K562 (cell line): Measurements from ENCODE around the gene NTN3. TPM values are rescaled to one million over a fixed set of nuclear protein-coding genes. Genes with fewer than 3 reads are reported as not detected.

Experiments
- ATAC-seq: fragments of 200-7000 bp; cut with Tn5 transposase; 3 replicates; pipeline ENCODE4 v1.9.1; 2020; ENCODE audit warnings: moderate library complexity
- BruUV-seq: library from RNA; stranded (reverse); fragments of 400-500 nt; replicated peaks from 2 replicates; lab custom pipeline; 2021; lab: Mats Ljungman, UMichigan
- CTCF ChIA-PET: fragments of 300-600 bp; formaldehyde crosslinking; extraction: SDS; loops from one replicate; lab custom pipeline; 2021; ENCODE audit warnings: low intra/inter-chr PET ratio; lab: Yijun Ruan, JAX
- POLR2A ChIA-PET: fragments of 300-600, 350-650 bp; sonication (Branson Sonifier 250); formaldehyde crosslinking; extraction: SDS; loops from one replicate; lab custom pipeline; 2021; ENCODE audit warnings: antibody characterized with exemption, inconsistent platforms; lab: Yijun Ruan, JAX
- DNase-seq, 4 experiments: peaks; one replicate each; pipeline versions ENCODE4 v3.0.0 to v3.0.0-alpha.2; 2011 to 2018; ENCODE audit warnings: low spot score in 3 of 4, mixed read lengths in 3 of 4; ENCODE audit errors: extremely low read depth in 1 of 4
- FAIRE-seq: peaks from 2 replicates; lab custom pipeline; 2011; peaks lifted over from hg19 to GRCh38; lab: Jason Lieb, UNC
- H2AFZ ChIP-seq: 2 replicates; pipeline ENCODE4 v1.6.0; 2011; ENCODE audit warnings: low read depth, low read length, control low read depth, inconsistent platforms
- H3K27ac ChIP-seq: fragments of 200-600 bp; 3 replicates; pipeline ENCODE4 v1.8.0; 2011; ENCODE audit warnings: low read depth, mild to moderate bottlenecking, control low read depth, inconsistent platforms, low read length, moderate library complexity, mixed read lengths; ENCODE audit errors: extremely low read depth
- H3K27me3 ChIP-seq, 2 experiments: fragments of 300-600 bp in 1 of 2; 2 replicates in 1 of 2; 3 replicates in 1 of 2; pipeline versions ENCODE4 v1.6.0 to v1.8.0; 2011; ENCODE audit warnings: inconsistent platforms in 2 of 2, low read length in 2 of 2, mild to moderate bottlenecking in 1 of 2, mixed read lengths in 1 of 2, moderate library complexity in 1 of 2; ENCODE audit not compliant: control insufficient read depth in 2 of 2, insufficient read depth in 2 of 2
- H3K36me3 ChIP-seq: fragments of 300-600 bp; 3 replicates; pipeline ENCODE4 v1.8.0; 2011; ENCODE audit warnings: mild to moderate bottlenecking, low read length, inconsistent platforms; ENCODE audit not compliant: control insufficient read depth, insufficient read depth
- H3K4me1 ChIP-seq, 2 experiments: fragments of 200-600 bp in 1 of 2; replicated peaks in 1 of 2; 2 replicates in 1 of 2; 3 replicates in 1 of 2; pipeline versions ENCODE4 v1.5.1 to v1.8.0; 2011; ENCODE audit warnings: inconsistent platforms in 2 of 2, low read length in 2 of 2, mild to moderate bottlenecking in 1 of 2, mixed read lengths in 1 of 2, moderate library complexity in 1 of 2; ENCODE audit not compliant: control insufficient read depth in 2 of 2, insufficient read depth in 2 of 2
- H3K4me2 ChIP-seq: 2 replicates; pipeline ENCODE4 v1.6.1; 2011; ENCODE audit warnings: low read length, control low read depth, inconsistent platforms, mixed read lengths; ENCODE audit not compliant: insufficient read depth
- H3K4me3 ChIP-seq: fragments of 200-600 bp; sonication (generic), shearing (Covaris generic); 2 replicates; pipeline ENCODE4 v1.5.1; 2016; ENCODE audit warnings: control low read depth, inconsistent platforms
- H3K79me2 ChIP-seq: fragments of 200-600 bp; 3 replicates; pipeline ENCODE4 v1.8.0; 2011; ENCODE audit warnings: low read length, inconsistent platforms; ENCODE audit not compliant: control insufficient read depth, insufficient read depth
- H3K9ac ChIP-seq, 2 experiments: 2 replicates each; pipeline versions ENCODE4 v1.6.0 to v1.6.1; 2011; ENCODE audit warnings: low read depth in 2 of 2, low read length in 2 of 2, control low read depth in 1 of 2, inconsistent platforms in 1 of 2, mild to moderate bottlenecking in 1 of 2, mixed read lengths in 1 of 2; ENCODE audit not compliant: insufficient read depth in 1 of 2
- H3K9me1 ChIP-seq: one replicate; pipeline ENCODE4 v1.6.0; 2011; ENCODE audit warnings: inconsistent platforms, mild to moderate bottlenecking, low read length, moderate library complexity; ENCODE audit not compliant: control insufficient read depth, insufficient read depth
- H3K9me3 ChIP-seq: replicated peaks from 2 replicates; pipeline ENCODE4 v1.5.1; 2011; ENCODE audit warnings: low read depth, low read length, inconsistent platforms; ENCODE audit not compliant: control insufficient read depth, insufficient read depth
- H4K20me1 ChIP-seq: replicated peaks from 2 replicates; pipeline ENCODE4 v1.6.1; 2011; ENCODE audit warnings: low read length, inconsistent platforms, mixed read lengths; ENCODE audit not compliant: control insufficient read depth, insufficient read depth
- FOXK2 ChIP-seq, 2 experiments: fragments of 450-650 bp; IDR thresholded peaks in 1 of 2; conservative IDR thresholded peaks in 1 of 2; 2 replicates each; pipeline ENCODE4 v1.6.1; 2016; ENCODE audit warnings: low read depth in 2 of 2, mild to moderate bottlenecking in 1 of 2
- HBP1 ChIP-seq: fragments of 450-650 bp; formaldehyde crosslinking; IDR thresholded peaks from 2 replicates; pipeline ENCODE4 v1.4.0; 2022; ENCODE audit warnings: missing genetic modification characterization
- ILK ChIP-seq: fragments of 450-650 bp; IDR thresholded peaks from 2 replicates; pipeline ENCODE4 v1.6.1; 2016; ENCODE audit warnings: missing genetic modification characterization, low read depth, mild to moderate bottlenecking, missing compliant biosample characterization, moderate library complexity, borderline replicate concordance
- KAT2B ChIP-seq: IDR thresholded peaks from one replicate; pipeline ENCODE4 v1.6.1; 2012; ENCODE audit warnings: low read depth, mild to moderate bottlenecking, control low read depth, inconsistent platforms, low read length, moderate library complexity
- KLF6 ChIP-seq: fragments of 250-450 bp; sonication (Bioruptor Pico); IDR thresholded peaks from 2 replicates; pipeline ENCODE4 v1.4.0; 2020; ENCODE audit warnings: mild to moderate bottlenecking, moderate library complexity, borderline replicate concordance
- LCOR ChIP-seq: sonication (generic); formaldehyde crosslinking; IDR thresholded peaks from 2 replicates; pipeline ENCODE4 v1.8.0; 2022; ENCODE audit warnings: mild to moderate bottlenecking, missing genetic modification reagents
- RAD51 ChIP-seq: fragments of 450-650 bp; IDR thresholded peaks from 2 replicates; pipeline ENCODE4 v1.7.1; 2016; ENCODE audit warnings: low read depth, mild to moderate bottlenecking, borderline replicate concordance
- REST ChIP-seq, 2 experiments: fragments of 450-650 bp; formaldehyde crosslinking in 1 of 2; IDR thresholded peaks; 2 replicates each; pipeline versions ENCODE4 v1.4.0 to v1.6.1; 2014 to 2020; ENCODE audit warnings: mild to moderate bottlenecking in 2 of 2, borderline replicate concordance in 1 of 2, low read depth in 1 of 2
- ZBTB9 ChIP-seq: fragments of 450-650 bp; formaldehyde crosslinking; IDR thresholded peaks from 2 replicates; pipeline ENCODE4 v1.4.0; 2020; ENCODE audit warnings: mild to moderate bottlenecking, moderate library complexity
- WGBS: fragments of 100-300 bp; shearing (Covaris generic); methylation state at CpG from one replicate; pipeline ENCODE4 v1.1.6; 2016; ENCODE audit warnings: low coverage, mixed read lengths; ENCODE audit not compliant: insufficient coverage; ENCODE audit errors: missing lambda C conversion rate; 5-methylcytosine and 5-hydroxymethylcytosine counted together
- in situ Hi-C: fragments of 300-500 bp; cut with MboI; formaldehyde crosslinking; loops from 4 replicates; pipeline ENCODE4 v1.15.0; 2018; ENCODE audit warnings: inconsistent platforms, mixed read lengths
- intact Hi-C: fragments of 100-400 bp; cut with micrococcal nuclease; formaldehyde crosslinking; loops from 2 replicates; pipeline ENCODE4 v1.14.2; 2022
- polyA plus RNA-seq, 8 experiments: library from polyadenylated mRNA; depleted of rRNA in 4 of 8; stranded (reverse) in 5 of 8; unstranded in 3 of 8; fragments of >200 nt; fragmentation: Nextera tagmentation in 2 of 8; fragmentation: Illumina TruSeq in 1 of 8; extraction: Ambion mirVana in 2 of 8; extraction: Trizol in 1 of 8; gene quantifications; 2 replicates each; pipeline versions ENCODE4 v1.2.1 to v1.2.3, GENCODE V29; 2011 to 2014; ENCODE audit warnings: inconsistent platforms in 1 of 8, missing spikeins in 1 of 8
- total RNA-seq, 7 experiments: library from RNA; depleted of rRNA in 6 of 7; stranded (reverse); fragments of >200 nt in 6 of 7; fragmentation: Illumina TruSeq in 2 of 7; extraction: Trizol in 2 of 7; gene quantifications; 2 replicates each; pipeline versions ENCODE4 v1.2.1 to v1.2.3, GENCODE V29; 2011 to 2021; ENCODE audit warnings: low replicate concordance in 1 of 7

Gene NTN3
- total and polyA plus RNA-seq, 9 of the 15 experiments (the other 6 are each of a cell fraction or from before 2014, with no cell fraction given), result not detected

- H3K4me2 ChIP-seq, result peak within 1 kb of the TSS; percentile 89
- DNase-seq (peak; percentile 88 to 97 (median 96)), ATAC-seq (peak; percentile 69), FAIRE-seq (no peak)
- H4K20me1 ChIP-seq, result peaks cover 3% of the 10 kb centered on the region; the same call in 1 of the 2 replicates
- ChIA-PET CTCF (interaction anchor here (0.6 to 0.9 kb wide), 2 partner anchors 26 to 39 kb away, joined by 3 to 5 read pairs; partner anchors contain the start of gene ATP6V0C), POLR2A (interaction anchor here (0.6 to 1.3 kb wide), 4 partner anchors 9 to 503 kb away, joined by 3 to 4 read pairs (median 3); partner anchors contain the start of gene TBL3)
- in situ Hi-C loops (no loop called here), intact Hi-C loops (no loop called here)
- H3K79me2 ChIP-seq, result peaks cover 56% of the 10 kb centered on the region
- 0% methylated on average over 8 of the region's 77 CpGs for WGBS
- H3K27me3 ChIP-seq, result no peaks in the 10 kb centered on the region
- H3K4me3 ChIP-seq, result peak within 1 kb of the TSS; percentile 76
- peak within 1 kb of the TSS; percentile 88 for H3K27ac ChIP-seq
- peak within 1 kb of the TSS; percentile 80 to 98 for H3K9ac ChIP-seq
- H2AFZ ChIP-seq, result peak within 1 kb of the TSS; percentile 75
- peaks cover under 1% of the 10 kb centered on the region; the same call in 1 of the 3 replicates for H3K36me3 ChIP-seq
- BruUV-seq, result no TSS peak
- peaks cover 44 to 95% of the 10 kb centered on the region in 2 experiments for H3K4me1 ChIP-seq
- no peaks in the 10 kb centered on the region for H3K9me1 ChIP-seq
- H3K9me3 ChIP-seq, result no peaks in the 10 kb centered on the region
- TF ChIP-seq ZBTB9, result peak; percentile 62
- TF ChIP-seq HBP1 (CRISPR knock-in tag), result no peak
- no peak for TF ChIP-seq LCOR (CRISPR knock-in tag)
- TF ChIP-seq ILK (tag), result no peak
- TF ChIP-seq RAD51, result no peak
- TF ChIP-seq KAT2B, result no peak
- no peak for TF ChIP-seq KLF6 (CRISPR knock-in tag)
- no peak for TF ChIP-seq FOXK2 (conservative IDR thresholded peaks at IDR 0.05 in 1 of 2, IDR thresholded peaks at IDR 0.05 in 1 of 2; ENCODE audit: low read depth in 2 of 2)
- peak; percentile 37; the same call in 1 of the 2 replicates for TF ChIP-seq REST (IDR thresholded peaks at IDR 0.05; ENCODE audit: borderline replicate concordance)
- no peak for TF ChIP-seq REST (CRISPR knock-in tag; IDR thresholded peaks at IDR 0.05; ENCODE audit: low read depth)
These were observed 3.8 kb downstream of the NTN3 start, which contains the start of gene TBC1D24 for GRCh38 chr16:2474877-2475412. Gene TBC1D24 (plus strand): TSS chr16:2475127. CDS start chr16:2496149, 21,022 bp downstream.
